Measurements from ENCODE around the gene PRDM1.

Gene PRDM1

DNA sequence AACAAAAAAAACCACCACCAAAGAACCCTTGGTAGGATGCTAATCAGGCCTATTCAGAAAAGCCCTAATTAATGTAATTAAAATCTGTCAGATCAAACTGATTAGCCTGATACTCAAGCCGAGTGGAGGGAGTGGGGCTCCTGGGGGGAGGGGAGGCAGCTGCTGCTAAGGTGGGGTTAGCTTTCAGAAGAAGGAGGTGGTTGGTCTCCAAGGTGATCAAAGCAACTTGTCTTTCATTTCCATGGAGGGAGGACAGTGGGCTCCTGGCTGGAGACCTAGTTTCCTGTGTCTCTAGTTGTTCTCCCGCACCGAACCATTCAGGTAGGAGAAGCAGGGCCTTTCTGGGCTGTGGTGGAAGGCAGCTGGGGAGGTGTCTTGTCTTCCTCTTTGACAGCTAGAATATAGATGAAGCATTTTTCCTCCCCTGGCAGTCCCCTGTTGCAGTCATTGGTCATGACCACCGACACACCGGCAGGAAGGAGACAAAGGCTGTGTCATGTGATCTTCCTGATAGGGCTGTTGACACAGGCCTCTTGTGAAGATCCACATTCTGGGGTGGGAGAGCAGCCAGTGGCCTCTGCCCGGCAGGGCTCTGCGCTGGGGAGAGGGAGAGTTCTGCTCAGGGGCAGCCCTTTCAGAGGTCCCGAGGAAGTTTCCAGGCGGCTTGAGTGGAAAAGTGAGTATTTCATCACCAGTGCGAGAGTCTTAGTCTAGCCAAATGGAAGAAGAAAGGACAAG lies 39.9 kb upstream of the PRDM1 start:
- no peak for TF ChIP-seq CTCF (IDR thresholded peaks at IDR 0.05)
- peaks cover 61% of the 10 kb centered on the region for H3K4me1 Mint-ChIP-seq
- peaks cover 8% of the 10 kb centered on the region for H3K36me3 Mint-ChIP-seq (ENCODE audit: low read depth)
- peaks cover 12% of the 10 kb centered on the region for H3K27me3 Mint-ChIP-seq (ENCODE audit: low read depth, poor library complexity)
- no peak for DNase-seq
- peak overlapping the region; percentile 77 for H3K27ac Mint-ChIP-seq
- peaks cover 3% of the 10 kb centered on the region for H3K9me3 Mint-ChIP-seq
- H3K4me3 Mint-ChIP-seq: peak overlapping the region; percentile 6

DNA sequence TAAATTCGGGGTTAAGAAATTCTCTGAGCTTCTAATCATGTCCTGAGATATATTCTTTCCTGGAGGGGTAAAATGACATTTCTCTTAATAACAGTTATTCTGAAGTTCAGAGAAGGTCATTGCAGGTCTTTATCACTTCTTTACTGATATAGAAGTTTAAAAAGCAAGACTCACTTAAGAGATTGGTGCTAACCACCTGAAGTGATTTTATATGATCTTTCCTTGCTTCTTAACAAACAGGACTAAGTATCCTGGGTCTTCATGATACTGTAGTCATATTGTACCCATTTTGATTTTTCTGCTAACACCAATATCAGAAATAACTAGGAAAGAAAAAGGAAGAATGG lies 39.3 kb upstream of the PRDM1 start:
- Mint-ChIP-seq H3K4me1 (peaks cover 66% of the 10 kb centered on the region), H3K9me3 (peaks cover 3% of the 10 kb centered on the region), H3K27me3 (ENCODE audit: low read depth, poor library complexity) (peaks cover 16% of the 10 kb centered on the region), H3K36me3 (ENCODE audit: low read depth) (peaks cover 8% of the 10 kb centered on the region), H3K27ac (no peak overlapping the region), H3K4me3 (no peak overlapping the region)
- no peak for DNase-seq
- TF ChIP-seq CTCF (IDR thresholded peaks at IDR 0.05): no peak

GRCh38 chr6:106048336-106048735 lies 37.8 kb upstream of the PRDM1 start:
- TF ChIP-seq CTCF (IDR thresholded peaks at IDR 0.05): no peak
- Mint-ChIP-seq H3K27ac (no peak overlapping the region), H3K4me3 (no peak overlapping the region), H3K4me1 (peaks cover 81% of the 10 kb centered on the region), H3K36me3 (ENCODE audit: low read depth) (no peaks in the 10 kb centered on the region), H3K9me3 (no peaks in the 10 kb centered on the region), H3K27me3 (ENCODE audit: low read depth, poor library complexity) (peaks cover 12% of the 10 kb centered on the region)
- DNase-seq: no peak

GRCh38 chr6:106050538-106050937 lies 35.6 kb upstream of the PRDM1 start:
- Mint-ChIP-seq H3K4me1 (peaks cover 86% of the 10 kb centered on the region), H3K27ac (no peak overlapping the region), H3K27me3 (ENCODE audit: low read depth, poor library complexity) (peaks cover 12% of the 10 kb centered on the region), H3K9me3 (no peaks in the 10 kb centered on the region), H3K36me3 (ENCODE audit: low read depth) (no peaks in the 10 kb centered on the region), H3K4me3 (no peak overlapping the region)
- no peak for DNase-seq
- no peak for TF ChIP-seq CTCF (IDR thresholded peaks at IDR 0.05)

- peaks cover 12% of the 10 kb centered on the region for H3K27me3 Mint-ChIP-seq (ENCODE audit: low read depth, poor library complexity)
- no peak for TF ChIP-seq CTCF (IDR thresholded peaks at IDR 0.05)
- H3K4me1 Mint-ChIP-seq: peaks cover 86% of the 10 kb centered on the region
- H3K36me3 Mint-ChIP-seq (ENCODE audit: low read depth): no peaks in the 10 kb centered on the region
- DNase-seq: peak; percentile 21
- no peaks in the 10 kb centered on the region for H3K9me3 Mint-ChIP-seq
- peak overlapping the region; percentile 98 for H3K27ac Mint-ChIP-seq
- H3K4me3 Mint-ChIP-seq: peak overlapping the region; percentile 52
These were observed 34.9 kb upstream of the PRDM1 start for GRCh38 chr6:106051226-106051625.
